ENCODE measurements around the gene CTBS. TPM values are rescaled to one million over a fixed set of nuclear protein-coding genes. Genes with fewer than 3 reads are reported as not detected.

Gene CTBS
- total RNA-seq, 1 donor from 2014 or later = 11.5 TPM

- H3K27me3 Mint-ChIP-seq (ENCODE audit: insufficient read depth, low read depth) = no peaks in the 10 kb centered on the region
- TF ChIP-seq EZH2phosphoT487 (IDR thresholded peaks at IDR 0.05) (no peak), EZH2 (IDR thresholded peaks at IDR 0.05) (no peak), CTCF (IDR thresholded peaks at IDR 0.05) (no peak)
- H3K4me2 ChIP-seq = no peak overlapping the region
- no peak for DNase-seq (ENCODE audit: low spot score)
- H3K36me3 Mint-ChIP-seq = no peaks in the 10 kb centered on the region
- no peaks in the 10 kb centered on the region for H3K79me2 ChIP-seq (ENCODE audit: low read depth)
- no peaks in the 10 kb centered on the region for H3K9me3 Mint-ChIP-seq
- no peak overlapping the region for H3K27ac ChIP-seq
- no peak overlapping the region for H3K9ac ChIP-seq
- no peaks in the 10 kb centered on the region for H3K4me1 ChIP-seq
- no peaks in the 10 kb centered on the region for H3K9me3 ChIP-seq (ENCODE audit: low read depth)
- H3F3A ChIP-seq (ENCODE audit: low read depth) = no peaks in the 10 kb centered on the region
- no peak overlapping the region for H2AFZ ChIP-seq (replicated peaks)
- no peaks in the 10 kb centered on the region for H3K36me3 ChIP-seq
- no peaks in the 10 kb centered on the region for H4K20me1 ChIP-seq (ENCODE audit: low read depth)
- H3K27ac Mint-ChIP-seq = no peak overlapping the region
- no peaks in the 10 kb centered on the region for H3K4me1 Mint-ChIP-seq
- H3K4me3 Mint-ChIP-seq = no peak overlapping the region
- no peak overlapping the region for H3K4me3 ChIP-seq
- H3K27me3 ChIP-seq = no peaks in the 10 kb centered on the region
Observed at GRCh38 chr1:84525779-84526178, 48.5 kb downstream of the CTBS start.

- Histone ChIP-seq H3K27me3 (no peaks in the 10 kb centered on the region), H3K9ac (no peak overlapping the region), H3K4me2 (no peak overlapping the region), H2AFZ (replicated peaks) (no peak overlapping the region), H4K20me1 (ENCODE audit: low read depth) (no peaks in the 10 kb centered on the region), H3K4me1 (no peaks in the 10 kb centered on the region), H3K79me2 (ENCODE audit: low read depth) (no peaks in the 10 kb centered on the region), H3K9me3 (ENCODE audit: low read depth) (no peaks in the 10 kb centered on the region), H3K27ac (no peak overlapping the region), H3K4me3 (no peak overlapping the region), H3K36me3 (no peaks in the 10 kb centered on the region), H3F3A (ENCODE audit: low read depth) (no peaks in the 10 kb centered on the region)
- H3K27me3 Mint-ChIP-seq (ENCODE audit: insufficient read depth, low read depth) = no peaks in the 10 kb centered on the region
- H3K4me1 Mint-ChIP-seq = no peaks in the 10 kb centered on the region
- H3K4me3 Mint-ChIP-seq = no peak overlapping the region
- H3K36me3 Mint-ChIP-seq = no peaks in the 10 kb centered on the region
- no peak for DNase-seq (ENCODE audit: low spot score)
- H3K27ac Mint-ChIP-seq = no peak overlapping the region
- H3K9me3 Mint-ChIP-seq = no peaks in the 10 kb centered on the region
- TF ChIP-seq CTCF (IDR thresholded peaks at IDR 0.05) (no peak), EZH2phosphoT487 (IDR thresholded peaks at IDR 0.05) (no peak), EZH2 (IDR thresholded peaks at IDR 0.05) (no peak)
Observed at GRCh38 chr1:84524590-84524989, 49.6 kb downstream of the CTBS start.

- Mint-ChIP-seq H3K36me3 (peaks cover 19% of the 10 kb centered on the region), H3K9me3 (peaks cover 30% of the 10 kb centered on the region), H3K4me1 (peaks cover 2% of the 10 kb centered on the region), H3K27ac (no peak overlapping the region), H3K27me3 (ENCODE audit: insufficient read depth, low read depth) (peaks cover 3% of the 10 kb centered on the region), H3K4me3 (no peak overlapping the region)
- H3K4me1 ChIP-seq = peaks cover 8% of the 10 kb centered on the region
- DNase-seq (ENCODE audit: low spot score) = no peak
- no peak for TF ChIP-seq EZH2 (IDR thresholded peaks at IDR 0.05)
- TF ChIP-seq CTCF (IDR thresholded peaks at IDR 0.05) = no peak
- TF ChIP-seq EZH2phosphoT487 (IDR thresholded peaks at IDR 0.05) = no peak
- no peak overlapping the region for H3K4me3 ChIP-seq
- no peaks in the 10 kb centered on the region for H3K27me3 ChIP-seq
- H3K9me3 ChIP-seq (ENCODE audit: low read depth) = peaks cover 9% of the 10 kb centered on the region
- H3K27ac ChIP-seq = no peak overlapping the region
- peaks cover 16% of the 10 kb centered on the region for H3F3A ChIP-seq (ENCODE audit: low read depth)
- no peaks in the 10 kb centered on the region for H4K20me1 ChIP-seq (ENCODE audit: low read depth)
- H3K79me2 ChIP-seq (ENCODE audit: low read depth) = peaks cover 13% of the 10 kb centered on the region
- H3K9ac ChIP-seq = no peak overlapping the region
- no peak overlapping the region for H3K4me2 ChIP-seq
- H2AFZ ChIP-seq (replicated peaks) = no peak overlapping the region
- H3K36me3 ChIP-seq = peaks cover 4% of the 10 kb centered on the region
Observed at GRCh38 chr1:84510668-84511067, 63.6 kb downstream of the CTBS start.
